Smooth muscle cell (in vitro differentiated cells): ENCODE measurements around the gene KDM5D. TPM values are rescaled to one million over a fixed set of nuclear protein-coding genes. Genes with fewer than 3 reads are reported as not detected.

Experiments used
- DNase-seq: peaks from one replicate; lab custom pipeline; 2025; ENCODE audit not compliant: unreplicated experiment; lab: John Stamatoyannopoulos, UW
- H2AFZ ChIP-seq: fragments of 200-600 bp; sonication (generic); 2 replicates; pipeline ENCODE4 v1.6.0; 2016; ENCODE audit warnings: antibody characterized with exemption, low read depth, mild to moderate bottlenecking
- H3F3A ChIP-seq: fragments of 200-600 bp; sonication (generic); 2 replicates; pipeline ENCODE4 v1.6.0; 2017; ENCODE audit warnings: antibody characterized with exemption, low read depth
- H3K27ac ChIP-seq: fragments of 200-600 bp; sonication (generic); 2 replicates; pipeline ENCODE4 v1.5.1; 2016; ENCODE audit warnings: low read depth, mild to moderate bottlenecking
- H3K27me3 ChIP-seq: fragments of 200-600 bp; sonication (generic); 2 replicates; pipeline ENCODE4 v1.6.1; 2016; ENCODE audit warnings: low read depth, mild to moderate bottlenecking
- H3K36me3 ChIP-seq: fragments of 200-600 bp; sonication (generic); 2 replicates; pipeline ENCODE4 v1.5.1; 2016; ENCODE audit warnings: low read depth
- H3K4me1 ChIP-seq: fragments of 200-600 bp; sonication (generic); 2 replicates; pipeline ENCODE4 v1.5.1; 2016; ENCODE audit warnings: low read depth
- H3K4me2 ChIP-seq: fragments of 200-600 bp; sonication (generic); 2 replicates; pipeline ENCODE4 v1.6.0; 2016; ENCODE audit warnings: mild to moderate bottlenecking
- H3K4me3 ChIP-seq: fragments of 200-600 bp; sonication (generic); 2 replicates; pipeline ENCODE4 v1.5.1; 2016; ENCODE audit warnings: mild to moderate bottlenecking
- H3K79me2 ChIP-seq: fragments of 200-600 bp; sonication (generic); 2 replicates; pipeline ENCODE4 v1.6.0; 2016; ENCODE audit warnings: low read depth, mild to moderate bottlenecking
- H3K9ac ChIP-seq: fragments of 200-600 bp; sonication (generic); 2 replicates; pipeline ENCODE4 v1.6.0; 2016; ENCODE audit warnings: low read depth
- H3K9me3 ChIP-seq: fragments of 200-600 bp; sonication (generic); replicated peaks from 2 replicates; pipeline ENCODE4 v1.5.1; 2016; ENCODE audit warnings: low read depth
- H4K20me1 ChIP-seq: fragments of 200-600 bp; sonication (generic); 2 replicates; pipeline ENCODE4 v1.6.0; 2016; ENCODE audit warnings: low read depth
- CTCF ChIP-seq: fragments of 200-600 bp; sonication (generic); IDR thresholded peaks from 2 replicates; pipeline ENCODE4 v1.5.1; 2017; ENCODE audit warnings: borderline replicate concordance, mild to moderate bottlenecking, antibody characterized with exemption; ENCODE audit not compliant: insufficient read depth, poor library complexity, severe bottlenecking
- WGBS: methylation state at CpG from one replicate; pipeline ENCODE4 v1.1.7; 2016; ENCODE audit warnings: low lambda C conversion rate; 5-methylcytosine and 5-hydroxymethylcytosine counted together
- polyA plus RNA-seq: library from polyadenylated mRNA; unstranded; fragments of >200 nt; fragmentation: Nextera tagmentation; extraction: Ambion mirVana; gene quantifications from 2 replicates; pipeline ENCODE4 v1.2.1, GENCODE V29; 2016
- total RNA-seq: library from RNA; depleted of rRNA; stranded (reverse); fragments of >200 nt; gene quantifications from 2 replicates; pipeline ENCODE4 v1.2.3, GENCODE V29; 2014

The KDM5D gene
- total and polyA plus RNA-seq, 2 experiments from 2014 or later: not detected

DNA sequence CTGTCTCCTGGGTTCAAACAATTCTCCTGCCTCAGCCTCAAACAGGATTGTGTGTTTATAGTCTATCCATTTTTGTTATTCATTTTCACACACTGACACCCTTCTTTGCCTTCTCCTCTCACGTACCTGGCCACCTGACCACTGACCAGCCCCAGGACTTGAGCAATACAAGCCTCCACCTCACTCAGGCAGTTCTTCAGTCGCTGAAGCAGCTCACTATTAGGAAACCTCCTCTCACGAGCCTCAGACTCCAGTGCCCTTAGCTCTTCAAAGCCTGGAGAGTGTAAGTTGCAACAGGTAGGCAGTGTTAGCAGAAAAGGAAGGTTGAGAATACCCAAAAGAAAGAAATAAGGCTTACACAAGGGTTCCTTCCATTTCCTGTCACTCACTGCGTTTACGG is 29.3 kb downstream of the KDM5D start:
- H3K4me3 ChIP-seq: no peak overlapping the region
- no CpG with 5 or more reads among the region's 5 CpGs for WGBS
- no peaks in the 10 kb centered on the region for H3K4me1 ChIP-seq
- no peaks in the 10 kb centered on the region for H3K79me2 ChIP-seq
- no peaks in the 10 kb centered on the region for H4K20me1 ChIP-seq
- H3K27ac ChIP-seq: no peak overlapping the region
- H3K27me3 ChIP-seq: no peaks in the 10 kb centered on the region
- H3K36me3 ChIP-seq: no peaks in the 10 kb centered on the region
- no peak for TF ChIP-seq CTCF
- no peak for DNase-seq
- no peak overlapping the region for H2AFZ ChIP-seq
- no peaks in the 10 kb centered on the region for H3K9me3 ChIP-seq
- H3K9ac ChIP-seq: no peak overlapping the region
- H3F3A ChIP-seq: no peaks in the 10 kb centered on the region
- H3K4me2 ChIP-seq: no peak overlapping the region

- no peak overlapping the region for H3K27ac ChIP-seq
- no peaks in the 10 kb centered on the region for H3K36me3 ChIP-seq
- DNase-seq: no peak
- H3K4me2 ChIP-seq: no peak overlapping the region
- WGBS: no CpG with 5 or more reads among the region's 4 CpGs
- no peaks in the 10 kb centered on the region for H3K4me1 ChIP-seq
- no peaks in the 10 kb centered on the region for H3K9me3 ChIP-seq
- no peak overlapping the region for H3K4me3 ChIP-seq
- H3F3A ChIP-seq: no peaks in the 10 kb centered on the region
- no peaks in the 10 kb centered on the region for H3K27me3 ChIP-seq
- H3K9ac ChIP-seq: no peak overlapping the region
- H2AFZ ChIP-seq: no peak overlapping the region
- no peaks in the 10 kb centered on the region for H4K20me1 ChIP-seq
- no peak for TF ChIP-seq CTCF
- no peaks in the 10 kb centered on the region for H3K79me2 ChIP-seq
These were observed 31.1 kb downstream of the KDM5D start for GRCh38 chrY:19713430-19713829.

DNA sequence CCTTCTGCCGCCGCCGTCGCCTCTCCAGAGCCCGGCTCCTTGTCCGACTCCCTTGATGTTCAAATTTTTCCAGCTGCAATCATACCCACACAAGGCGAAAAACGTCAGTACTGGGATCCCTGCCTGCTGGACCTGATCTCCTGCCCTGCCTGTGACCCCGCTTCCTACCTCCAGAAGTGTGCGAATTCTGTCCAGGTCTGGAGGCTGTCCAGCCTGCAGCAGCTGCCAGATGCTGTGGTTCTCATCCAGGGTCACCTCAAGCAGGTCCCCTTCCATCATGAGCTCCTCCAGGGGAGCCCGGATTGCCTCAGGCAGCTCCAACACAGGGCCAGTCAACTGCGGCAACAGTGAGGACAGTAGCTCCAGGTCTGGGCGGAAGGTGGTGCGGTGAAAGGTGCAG is 38.3 kb downstream of the KDM5D start:
- no peak overlapping the region for H3K27ac ChIP-seq
- no peak for DNase-seq
- no CpG with 5 or more reads among the region's 14 CpGs for WGBS

DNA sequence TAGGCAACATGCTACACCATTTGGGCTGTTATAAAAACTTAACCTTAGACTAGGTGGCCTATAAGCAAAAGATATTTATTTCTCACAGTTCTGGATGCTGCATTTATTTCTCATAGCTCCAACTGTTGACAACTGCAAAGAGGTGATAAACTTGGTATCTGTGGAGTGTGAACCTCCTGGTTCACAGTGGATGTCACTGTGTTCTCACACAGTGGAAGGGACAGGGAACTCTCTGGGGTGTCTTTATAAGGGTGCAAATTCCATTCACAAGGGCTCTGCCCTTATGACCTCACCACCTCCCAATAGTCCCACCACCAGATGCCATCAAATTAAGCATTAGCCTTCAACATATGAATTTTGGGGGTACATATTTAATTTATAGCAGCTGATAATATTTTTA is 46.0 kb downstream of the KDM5D start:
- Histone ChIP-seq H3K9me3 (no peaks in the 10 kb centered on the region), H3K27me3 (no peaks in the 10 kb centered on the region), H4K20me1 (no peaks in the 10 kb centered on the region), H3K36me3 (no peaks in the 10 kb centered on the region), H3K79me2 (no peaks in the 10 kb centered on the region), H3K4me3 (no peak overlapping the region), H3K4me2 (no peak overlapping the region), H3K9ac (no peak overlapping the region), H3K27ac (no peak overlapping the region), H2AFZ (no peak overlapping the region), H3K4me1 (no peaks in the 10 kb centered on the region), H3F3A (no peaks in the 10 kb centered on the region)
- no peak for DNase-seq
- TF ChIP-seq CTCF: no peak

More for the DNA sequence above, 38.3 kb downstream of the KDM5D start:
- no peak for TF ChIP-seq CTCF
- H3K4me1 ChIP-seq: no peaks in the 10 kb centered on the region
- no peaks in the 10 kb centered on the region for H3K27me3 ChIP-seq
- H3K36me3 ChIP-seq: no peaks in the 10 kb centered on the region
- H3K4me2 ChIP-seq: no peak overlapping the region
- no peaks in the 10 kb centered on the region for H3F3A ChIP-seq
- H3K9ac ChIP-seq: no peak overlapping the region
- H2AFZ ChIP-seq: no peak overlapping the region
- no peak overlapping the region for H3K4me3 ChIP-seq
- no peaks in the 10 kb centered on the region for H3K79me2 ChIP-seq
- no peaks in the 10 kb centered on the region for H3K9me3 ChIP-seq
- H4K20me1 ChIP-seq: no peaks in the 10 kb centered on the region
